ENCODE data around the gene SLC12A7. TPM values are rescaled to one million over a fixed set of nuclear protein-coding genes. Genes with fewer than 3 reads are reported as not detected.
"Not testable (repeated sequence)": the region's sequence is repeated elsewhere in the genome, so short reads cannot be mapped to it uniquely, and the experiment has no call there.

SLC12A7 gene
- total and polyA plus RNA-seq, 9 of the 15 experiments (the other 6 are each of a cell fraction or from before 2014, with no cell fraction given), result 0.01 to 3.1 (median 0.56) TPM

DNA sequence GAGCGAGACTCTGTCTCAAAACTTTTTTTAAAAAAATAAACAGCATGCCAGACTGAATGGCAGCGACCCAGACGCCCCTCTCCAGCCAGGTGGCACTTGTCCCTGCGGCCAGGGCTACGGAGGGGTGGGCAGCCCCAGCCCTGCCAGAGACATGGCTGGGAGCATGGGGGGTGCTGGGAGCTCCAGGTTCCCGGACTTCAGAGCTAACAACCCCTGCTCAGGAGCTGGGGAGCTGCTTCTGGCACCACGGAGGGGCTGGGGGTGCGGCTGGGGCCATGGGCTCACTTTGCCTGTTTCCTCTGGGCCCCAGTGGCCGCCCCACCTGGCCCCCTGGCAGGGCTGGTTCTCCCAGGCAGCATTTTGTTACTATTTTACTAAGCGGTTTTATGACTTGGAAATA is 49.9 kb downstream of the SLC12A7 start:
- POLR2A ChIA-PET, result no interaction called here
- WGBS (ENCODE audit: insufficient coverage, low coverage, missing lambda C conversion rate), result 17% methylated on average over 10 of the region's 10 CpGs
- H3K4me1 ChIP-seq (replicated peaks in 1 of 2; ENCODE audit: control insufficient read depth in 2 of 2, insufficient read depth in 2 of 2, low read length in 2 of 2), result peaks cover 3 to 60% of the 10 kb centered on the region in 2 experiments; a peak in 4 of 5 replicates

DNA sequence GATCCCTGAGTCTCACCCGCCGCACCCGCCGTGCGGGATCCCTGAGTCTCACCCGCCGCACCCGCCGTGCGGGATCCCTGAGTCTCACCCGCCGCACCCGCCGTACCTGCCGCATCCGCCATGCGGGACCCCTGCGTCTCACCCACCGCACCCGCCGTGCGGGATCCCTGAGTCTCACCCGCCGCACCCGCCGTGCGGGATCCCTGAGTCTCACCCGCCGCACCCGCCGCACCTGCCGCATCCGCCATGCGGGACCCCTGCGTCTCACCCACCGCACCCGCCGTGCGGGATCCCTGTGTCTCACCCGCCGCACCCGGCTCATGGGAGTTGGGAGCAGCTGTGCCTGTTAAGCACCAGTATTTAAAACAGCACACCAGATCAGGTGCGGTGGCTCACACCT is 50.6 kb downstream of the SLC12A7 start:
- BruUV-seq (replicated peaks); H3K9me3 ChIP-seq (replicated peaks; ENCODE audit: control insufficient read depth, insufficient read depth, low read depth, low read length); POLR2A ChIA-PET; H3K9me1 ChIP-seq (ENCODE audit: control insufficient read depth, insufficient read depth, low read length); DNase-seq (ENCODE audit: extremely low read depth in 1 of 4, low spot score in 3 of 4); FAIRE-seq; H2AFZ ChIP-seq (ENCODE audit: low read depth, low read length); H3K27ac ChIP-seq (ENCODE audit: extremely low read depth, low read depth, low read length); H3K79me2 ChIP-seq (ENCODE audit: control insufficient read depth, insufficient read depth, low read length); H3K9ac ChIP-seq (ENCODE audit: insufficient read depth in 1 of 2, low read depth in 2 of 2, low read length in 2 of 2); in situ Hi-C loops (cut with MboI); CTCF ChIA-PET (ENCODE audit: low intra/inter-chr PET ratio); H3K4me3 ChIP-seq; H3K4me2 ChIP-seq (ENCODE audit: insufficient read depth, low read length); intact Hi-C loops (cut with micrococcal nuclease); ATAC-seq; H3K36me3 ChIP-seq (ENCODE audit: control insufficient read depth, insufficient read depth, low read length): not testable (repeated sequence)
- Histone ChIP-seq H4K20me1 (replicated peaks; ENCODE audit: control insufficient read depth, insufficient read depth, low read length) (peaks cover 20% of the 10 kb centered on the region), H3K4me1 (replicated peaks in 1 of 2; ENCODE audit: control insufficient read depth in 2 of 2, insufficient read depth in 2 of 2, low read length in 2 of 2) (peaks cover 0 to 56% of the 10 kb centered on the region in 2 experiments; a peak in 1 of 5 replicates), H3K27me3 (ENCODE audit: control insufficient read depth in 2 of 2, insufficient read depth in 2 of 2, low read length in 2 of 2) (peaks cover 0 to 50% of the 10 kb centered on the region in 2 experiments; a peak in 3 of 5 replicates)
- WGBS (ENCODE audit: insufficient coverage, low coverage, missing lambda C conversion rate), result 80% methylated on average over 2 of the region's 43 CpGs

More for the DNA sequence above, 49.9 kb downstream of the SLC12A7 start:
- Histone ChIP-seq H4K20me1 (replicated peaks; ENCODE audit: control insufficient read depth, insufficient read depth, low read length) (peaks cover 20% of the 10 kb centered on the region), H3K9ac (ENCODE audit: insufficient read depth in 1 of 2, low read depth in 2 of 2, low read length in 2 of 2) (no peak overlapping the region), H2AFZ (ENCODE audit: low read depth, low read length) (no peak overlapping the region), H3K27me3 (ENCODE audit: control insufficient read depth in 2 of 2, insufficient read depth in 2 of 2, low read length in 2 of 2) (peaks cover 0 to 50% of the 10 kb centered on the region in 2 experiments; a peak in 3 of 5 replicates), H3K79me2 (ENCODE audit: control insufficient read depth, insufficient read depth, low read length) (no peaks in the 10 kb centered on the region), H3K4me2 (ENCODE audit: insufficient read depth, low read length) (no peak overlapping the region), H3K27ac (ENCODE audit: extremely low read depth, low read depth, low read length) (no peak overlapping the region), H3K9me1 (ENCODE audit: control insufficient read depth, insufficient read depth, low read length) (no peaks in the 10 kb centered on the region), H3K4me3 (no peak overlapping the region), H3K9me3 (replicated peaks; ENCODE audit: control insufficient read depth, insufficient read depth, low read depth, low read length) (no peaks in the 10 kb centered on the region), H3K36me3 (ENCODE audit: control insufficient read depth, insufficient read depth, low read length) (no peaks in the 10 kb centered on the region)
- intact Hi-C loops (cut with micrococcal nuclease) (no loop called here), in situ Hi-C loops (cut with MboI) (no loop called here)
- TF ChIP-seq ATF7 (IDR thresholded peaks at IDR 0.05) (no peak), ZNF584 (CRISPR knock-in tag; IDR thresholded peaks at IDR 0.05; ENCODE audit: low read depth) (no peak), SAP30 (IDR thresholded peaks at IDR 0.05; ENCODE audit: borderline replicate concordance, insufficient read depth, low read depth, low read length, poor library complexity, severe bottlenecking) (no peak)
- TF ChIP-seq, protein P1, sequence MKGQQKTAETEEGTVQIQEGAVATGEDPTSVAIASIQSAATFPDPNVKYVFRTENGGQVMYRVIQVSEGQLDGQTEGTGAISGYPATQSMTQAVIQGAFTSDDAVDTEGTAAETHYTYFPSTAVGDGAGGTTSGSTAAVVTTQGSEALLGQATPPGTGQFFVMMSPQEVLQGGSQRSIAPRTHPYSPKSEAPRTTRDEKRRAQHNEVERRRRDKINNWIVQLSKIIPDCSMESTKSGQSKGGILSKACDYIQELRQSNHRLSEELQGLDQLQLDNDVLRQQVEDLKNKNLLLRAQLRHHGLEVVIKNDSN (CRISPR knock-in tag; IDR thresholded peaks at IDR 0.05), result no peak
- CTCF ChIA-PET (ENCODE audit: low intra/inter-chr PET ratio), result no interaction called here
- FAIRE-seq, result no peak
- no peak for ATAC-seq
- BruUV-seq (replicated peaks), result no TSS peak
- DNase-seq (ENCODE audit: extremely low read depth in 1 of 4, low spot score in 3 of 4), result no peak

Measured in K562 (cell line).